B cell (primary cell): ENCODE results near the gene CCR2. TPM values are rescaled to one million over a fixed set of nuclear protein-coding genes. Genes with fewer than 3 reads are reported as not detected.

Source experiments
- ATAC-seq: fragments of 200-7000 bp; cut with Tn5 transposase; one replicate; pipeline ENCODE4 v1.10.0; 2021; ENCODE audit warnings: low read depth, mild to moderate bottlenecking, moderate number of reproducible peaks, moderate library complexity
- CTCF ChIA-PET: fragments of 350-600 bp; sonication (Branson Sonifier 250); formaldehyde crosslinking; loops from one replicate; lab custom pipeline; 2021; ENCODE audit warnings: antibody characterized with exemption, inconsistent platforms; lab: Charles Lee
- POLR2A ChIA-PET: fragments of 350-600 bp; sonication (Branson Sonifier 250); formaldehyde crosslinking; loops from one replicate; lab custom pipeline; 2021; ENCODE audit warnings: antibody characterized with exemption; lab: Charles Lee
- DNase-seq: peaks from one replicate; pipeline ENCODE4 v3.0.0; 2013
- H2AFZ ChIP-seq: 2 replicates; pipeline ENCODE4 v1.6.1; 2012; ENCODE audit warnings: mild to moderate bottlenecking, low read depth, low read length; ENCODE audit not compliant: insufficient read depth, poor library complexity, severe bottlenecking
- H3K27ac ChIP-seq, 2 donors: 1 replicate in 1 of 2; 2 replicates in 1 of 2; pipeline ENCODE4 v1.5.1; 2012 to 2013; ENCODE audit warnings: low read length in 2 of 2, mild to moderate bottlenecking in 2 of 2, moderate library complexity in 1 of 2
- H3K27me3 ChIP-seq, 4 experiments: fragments of 200-600 bp in 1 of 4; sonication (generic) in 1 of 4; replicated peaks in 1 of 4; 1 replicate in 2 of 4; 2 replicates in 2 of 4; pipeline versions ENCODE4 v1.6.1 to v1.7.0; 2013 to 2016; ENCODE audit warnings: low read length in 3 of 4, mild to moderate bottlenecking in 2 of 4, mixed read lengths in 1 of 4, moderate library complexity in 1 of 4; ENCODE audit not compliant: insufficient read depth in 4 of 4, control insufficient read depth in 3 of 4; ENCODE audit errors: control extremely low read depth in 1 of 4
- H3K36me3 ChIP-seq, 2 experiments: replicated peaks in 1 of 2; 1 replicate in 1 of 2; 2 replicates in 1 of 2; pipeline versions ENCODE4 v1.6.1 to v1.7.1; 2013; ENCODE audit warnings: low read length in 1 of 2; ENCODE audit not compliant: insufficient read depth in 2 of 2, control insufficient read depth in 1 of 2; ENCODE audit errors: control extremely low read depth in 1 of 2, extremely low read depth in 1 of 2
- H3K4me1 ChIP-seq, 2 donors: fragments of 200-600 bp in 1 of 2; sonication (generic) in 1 of 2; 1 replicate in 1 of 2; 2 replicates in 1 of 2; pipeline versions ENCODE4 v1.5.1 to v1.6.1; 2013 to 2017; ENCODE audit warnings: low read length in 2 of 2; ENCODE audit not compliant: control insufficient read depth in 2 of 2, insufficient read depth in 2 of 2
- H3K4me2 ChIP-seq: replicated peaks from 2 replicates; pipeline ENCODE3; 2012; ENCODE audit warnings: mild to moderate bottlenecking, low read depth, low read length; ENCODE audit not compliant: poor library complexity, severe bottlenecking
- H3K4me3 ChIP-seq, 5 experiments: fragments of 200-600 bp in 1 of 5; sonication (generic) in 1 of 5; 1 replicate in 3 of 5; 2 replicates in 2 of 5; pipeline versions ENCODE4 v1.5.1 to v1.7.0; 2011 to 2016; ENCODE audit warnings: low read length in 4 of 5, mild to moderate bottlenecking in 4 of 5, low read depth in 2 of 5, control low read depth in 1 of 5, moderate library complexity in 1 of 5; ENCODE audit not compliant: insufficient read depth in 1 of 5; ENCODE audit errors: control extremely low read depth in 1 of 5, extremely low read depth in 1 of 5
- H3K79me2 ChIP-seq: fragments of 200-600 bp; sonication (generic); one replicate; pipeline ENCODE4 v1.6.0; 2016; ENCODE audit warnings: low read length; ENCODE audit not compliant: control insufficient read depth, insufficient read depth
- H3K9ac ChIP-seq: fragments of 200-600 bp; sonication (generic); 2 replicates; pipeline ENCODE4 v1.6.1; 2017; ENCODE audit warnings: mild to moderate bottlenecking, low read length, moderate library complexity
- H3K9me3 ChIP-seq, 3 donors: one replicate each; pipeline versions ENCODE4 v1.6.1 to v1.7.1; 2013; ENCODE audit warnings: low read length in 2 of 3; ENCODE audit not compliant: control insufficient read depth in 2 of 3, insufficient read depth in 1 of 3; ENCODE audit errors: control extremely low read depth in 1 of 3
- H4K20me1 ChIP-seq: 2 replicates; pipeline ENCODE4 v1.6.0; 2012; ENCODE audit warnings: mild to moderate bottlenecking, low read length; ENCODE audit not compliant: insufficient read depth, control insufficient read depth, poor library complexity, severe bottlenecking
- H3K27ac Mint-ChIP-seq: one replicate; pipeline ENCODE4 v1.8.0; 2021; ENCODE audit warnings: mixed read lengths
- H3K27me3 Mint-ChIP-seq: one replicate; pipeline ENCODE4 v1.8.0; 2021; ENCODE audit warnings: mixed read lengths
- H3K4me1 Mint-ChIP-seq: one replicate; pipeline ENCODE4 v1.8.0; 2021; ENCODE audit warnings: mixed read lengths
- H3K4me3 Mint-ChIP-seq: one replicate; pipeline ENCODE4 v1.8.0; 2021; ENCODE audit warnings: mixed read lengths
- H3K9me3 Mint-ChIP-seq: one replicate; pipeline ENCODE4 v1.8.0; 2022; ENCODE audit warnings: mixed read lengths; ENCODE audit not compliant: insufficient read depth
- CTCF ChIP-seq: fragments of 200-600 bp; IDR thresholded peaks from one replicate; pipeline ENCODE4 v1.8.0; 2022; ENCODE audit warnings: antibody characterized with exemption, mild to moderate bottlenecking
- EZH2 ChIP-seq: IDR thresholded peaks from 2 replicates; pipeline ENCODE4 v1.6.1; 2012; ENCODE audit warnings: borderline replicate concordance, low read depth, mild to moderate bottlenecking, moderate library complexity, low read length; ENCODE audit not compliant: insufficient read depth, poor library complexity, severe bottlenecking
- WGBS: methylation state at CpG from one replicate; pipeline ENCODE4 v1.1.5; 2013; ENCODE audit warnings: missing lambda C conversion rate; ENCODE audit not compliant: insufficient coverage; 5-methylcytosine and 5-hydroxymethylcytosine counted together
- intact Hi-C: fragments of 100-400 bp; cut with micrococcal nuclease; formaldehyde crosslinking; loops from one replicate; pipeline ENCODE4 v1.10.0; 2022
- polyA plus RNA-seq: library from polyadenylated mRNA; depleted of rRNA; stranded (reverse); fragments of >200 nt; gene quantifications from 2 replicates; pipeline ENCODE4 v1.2.3, GENCODE V29; 2012
- total RNA-seq, 2 donors: library from RNA; stranded (reverse); fragments of 120-200 nt in 1 of 2; gene quantifications; 1 replicate in 1 of 2; 2 replicates in 1 of 2; pipeline versions ENCODE4 v1.2.3 to v1.2.4, GENCODE V29; 2013 to 2022

Gene CCR2
- total and polyA plus RNA-seq, 2 donors (not counting 1 experiment from before 2014, with no cell fraction given) = 0.34 to 0.82 TPM

GRCh38 chr3:46337911-46338310 lies 16.0 kb upstream of the CCR2 start:
- no peaks in the 10 kb centered on the region for H3K27me3 Mint-ChIP-seq
- no peak for TF ChIP-seq CTCF
- TF ChIP-seq EZH2 = no peak
- H3K4me3 Mint-ChIP-seq = no peak overlapping the region
- peaks cover 5% of the 10 kb centered on the region for H3K4me1 Mint-ChIP-seq
- H3K9ac ChIP-seq = no peak overlapping the region
- no peak overlapping the region for H3K4me3 ChIP-seq
- peaks cover 0 to 18% (median 15%) of the 10 kb centered on the region in 3 donors for H3K9me3 ChIP-seq
- no peak for ATAC-seq
- no peak overlapping the region for H3K27ac Mint-ChIP-seq
- ChIA-PET CTCF (interaction anchor here (1.5 kb wide), 1 partner anchor 32 kb away, joined by 3 read pairs; no protein-coding TSS in a partner anchor), POLR2A (no interaction called here)
- no peak overlapping the region for H3K27ac ChIP-seq
- peaks cover 11% of the 10 kb centered on the region for H3K9me3 Mint-ChIP-seq
- no peaks in the 10 kb centered on the region for H3K36me3 ChIP-seq
- no peaks in the 10 kb centered on the region for H3K4me1 ChIP-seq
- no peak overlapping the region for H3K4me2 ChIP-seq
- no peak overlapping the region for H2AFZ ChIP-seq
- no peak for DNase-seq
- intact Hi-C loops = no loop called here
- no peaks in the 10 kb centered on the region for H3K79me2 ChIP-seq
- H3K27me3 ChIP-seq = no peaks in the 10 kb centered on the region
- H4K20me1 ChIP-seq = no peaks in the 10 kb centered on the region

DNA sequence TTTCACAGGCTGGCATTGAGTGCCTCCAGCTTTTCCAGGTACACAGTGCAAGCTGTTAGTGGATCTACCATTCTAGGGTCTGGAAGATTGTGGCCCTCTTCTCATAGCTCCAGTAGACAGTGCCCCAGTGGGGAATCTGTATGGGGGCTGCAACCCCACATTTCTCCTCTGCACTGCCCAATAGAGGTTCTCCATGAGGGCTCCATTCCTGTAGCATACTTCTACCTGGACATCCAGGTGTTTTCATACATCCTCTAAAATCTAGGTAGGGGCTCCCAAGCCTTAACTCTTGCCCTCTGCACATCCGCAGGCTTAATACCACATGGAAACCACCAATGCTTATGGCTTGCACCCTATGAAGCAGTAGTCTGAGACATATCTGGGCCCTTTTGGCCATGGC lies 15.1 kb upstream of the CCR2 start:
- Histone ChIP-seq H3K4me3 (no peak overlapping the region), H4K20me1 (no peaks in the 10 kb centered on the region), H2AFZ (no peak overlapping the region), H3K79me2 (no peaks in the 10 kb centered on the region), H3K4me1 (no peaks in the 10 kb centered on the region), H3K27me3 (no peaks in the 10 kb centered on the region), H3K9ac (no peak overlapping the region), H3K27ac (no peak overlapping the region), H3K9me3 (peaks cover 0 to 18% (median 15%) of the 10 kb centered on the region in 3 donors), H3K4me2 (no peak overlapping the region), H3K36me3 (no peaks in the 10 kb centered on the region)
- TF ChIP-seq CTCF (no peak), EZH2 (no peak)
- no peak for DNase-seq
- CTCF ChIA-PET = interaction anchor here (1.5 kb wide), 1 partner anchor 31 kb away, joined by 3 read pairs; no protein-coding TSS in a partner anchor
- Mint-ChIP-seq H3K27me3 (no peaks in the 10 kb centered on the region), H3K9me3 (peaks cover 11% of the 10 kb centered on the region), H3K27ac (no peak overlapping the region), H3K4me1 (peaks cover 2% of the 10 kb centered on the region), H3K4me3 (no peak overlapping the region)
- intact Hi-C loops = no loop called here
- 100% methylated on average over 1 of the region's 1 CpG for WGBS
- ATAC-seq = no peak
- POLR2A ChIA-PET = no interaction called here
